ENCODE results near the gene EVI2B.
A peak's percentile ranks its signal among the peaks of the same experiment; 100 is the strongest.
"Not testable (repeated sequence)": the region's sequence is repeated elsewhere in the genome, so short reads cannot be mapped to it uniquely, and the experiment has no call there.

The EVI2B gene

DNA sequence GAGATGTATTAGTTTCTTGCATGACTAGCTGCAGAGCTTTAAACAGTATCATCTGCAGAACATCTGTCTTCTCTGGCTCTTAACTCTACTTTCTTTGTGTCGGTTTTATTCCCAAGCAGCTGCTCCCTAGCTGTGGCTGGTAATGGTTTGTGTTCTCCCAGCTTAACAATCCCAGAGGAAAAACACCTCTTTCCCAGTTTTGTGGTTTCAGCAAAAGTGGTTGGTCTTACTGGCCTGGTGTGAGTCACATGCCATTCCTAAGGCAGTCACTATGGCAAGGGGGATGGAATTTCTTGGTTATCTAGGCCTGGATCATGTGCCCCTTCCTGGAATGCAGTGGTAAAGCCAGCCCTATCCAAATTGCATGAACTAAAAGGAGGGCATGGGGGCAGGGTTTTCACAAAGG is 44.3 kb downstream of the EVI2B start:
- DNase-seq (ENCODE audit: low read depth in 2 of 2): peak; percentile 99

DNA sequence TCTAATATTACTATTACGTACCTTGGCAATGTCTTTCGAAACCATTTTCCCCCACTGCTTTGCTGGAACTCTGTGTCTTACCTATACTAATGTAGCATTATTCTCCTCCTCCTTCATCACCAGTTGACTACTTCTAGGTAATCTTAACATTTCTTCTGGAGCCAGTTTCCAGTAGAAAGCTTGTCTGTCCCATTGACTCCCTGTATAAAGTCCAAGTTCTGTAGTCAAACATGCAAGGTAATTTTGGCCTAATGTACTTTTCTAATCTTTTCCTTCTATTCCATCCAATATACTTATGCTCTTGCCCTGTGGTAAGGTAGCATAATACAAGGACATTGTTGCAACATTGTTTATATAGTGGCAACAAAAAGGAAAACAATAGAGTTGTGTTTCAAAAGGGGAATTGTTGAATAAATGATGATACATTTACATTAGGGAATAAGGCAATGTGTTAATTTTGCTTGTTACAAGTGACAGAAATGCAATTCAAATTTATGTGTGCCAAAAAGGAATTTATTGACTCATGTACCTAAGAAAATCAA is 44.7 kb downstream of the EVI2B start:
- DNase-seq (ENCODE audit: low read depth in 2 of 2): no peak

DNA sequence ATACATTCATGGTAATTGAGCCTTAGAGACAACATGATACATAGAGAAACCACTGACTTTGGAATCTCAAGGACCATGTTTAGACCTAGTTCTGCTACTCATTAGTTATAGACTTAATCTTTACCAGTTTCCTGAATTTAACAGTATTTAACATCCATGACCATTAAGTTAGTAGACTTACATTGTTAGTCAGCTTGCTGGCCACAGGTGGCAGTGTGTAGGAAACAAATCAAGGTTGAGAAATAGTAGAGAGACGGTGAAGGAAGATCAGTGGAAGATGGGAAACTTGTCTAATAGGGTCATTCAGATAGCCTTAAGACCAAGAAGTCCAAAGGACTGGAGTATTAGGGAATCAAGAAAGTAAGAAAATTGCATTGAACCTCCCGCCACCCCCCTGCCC is 47.8 kb downstream of the EVI2B start:
- no peak for DNase-seq (ENCODE audit: low read depth in 2 of 2)

DNA sequence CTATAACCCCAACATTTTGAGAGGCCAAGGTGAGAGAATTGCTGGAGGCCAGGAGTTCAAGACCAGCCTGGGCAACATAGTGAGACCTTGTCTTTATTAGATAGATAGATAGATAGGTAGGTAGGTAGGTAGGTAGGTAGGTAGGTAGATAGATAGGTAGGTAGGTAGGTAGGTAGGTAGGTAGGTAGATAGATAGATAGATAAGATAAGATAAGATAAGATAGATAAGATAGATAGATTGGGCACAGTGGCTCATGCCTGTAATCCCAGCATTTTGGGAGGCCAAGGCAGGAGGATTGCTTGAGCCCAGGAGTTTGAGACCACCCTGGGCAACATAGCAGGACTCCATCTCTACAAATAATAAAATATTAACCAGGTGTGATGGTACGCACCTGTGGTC is 50.9 kb downstream of the EVI2B start:
- not testable (repeated sequence) for DNase-seq (ENCODE audit: low read depth in 2 of 2)

DNA sequence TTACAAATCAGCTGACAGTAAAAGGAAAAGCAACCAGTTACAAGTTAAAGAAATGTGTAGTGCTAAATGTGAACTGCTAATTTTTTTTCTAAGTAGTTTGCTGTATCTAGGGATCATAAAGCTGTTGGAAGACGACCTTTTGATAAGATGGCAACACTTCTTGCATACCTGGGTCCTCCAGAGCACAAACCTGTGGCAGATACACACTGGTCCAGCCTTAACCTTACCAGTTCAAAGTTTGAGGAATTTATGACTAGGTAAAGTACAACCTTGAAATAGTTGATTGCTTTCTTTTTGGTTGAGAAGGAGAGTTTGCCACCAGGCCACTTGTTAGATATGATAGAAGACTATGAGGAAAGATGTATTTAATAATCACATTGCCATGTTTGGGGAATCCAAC is 52.3 kb downstream of the EVI2B start:
- DNase-seq (ENCODE audit: low read depth in 2 of 2): no peak

DNA sequence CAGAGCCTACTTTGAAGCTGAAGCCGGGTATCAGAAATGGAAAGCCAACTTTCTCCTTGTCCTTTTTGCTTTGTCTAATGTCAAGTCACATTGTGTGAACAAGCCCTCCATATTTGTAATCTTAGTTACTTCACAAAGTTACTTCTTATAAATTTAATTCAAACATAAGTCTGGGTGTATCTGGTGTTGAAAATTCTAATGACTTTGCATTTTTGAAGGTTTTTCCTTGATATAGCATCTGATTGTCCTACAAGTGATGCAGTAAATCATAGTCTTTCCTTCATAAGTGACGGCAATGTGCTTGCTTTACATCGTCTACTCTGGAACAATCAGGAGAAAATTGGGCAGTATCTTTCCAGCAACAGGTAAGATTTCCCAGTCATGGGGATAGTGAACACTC is 53.7 kb downstream of the EVI2B start:
- DNase-seq (ENCODE audit: low read depth in 2 of 2): no peak

DNA sequence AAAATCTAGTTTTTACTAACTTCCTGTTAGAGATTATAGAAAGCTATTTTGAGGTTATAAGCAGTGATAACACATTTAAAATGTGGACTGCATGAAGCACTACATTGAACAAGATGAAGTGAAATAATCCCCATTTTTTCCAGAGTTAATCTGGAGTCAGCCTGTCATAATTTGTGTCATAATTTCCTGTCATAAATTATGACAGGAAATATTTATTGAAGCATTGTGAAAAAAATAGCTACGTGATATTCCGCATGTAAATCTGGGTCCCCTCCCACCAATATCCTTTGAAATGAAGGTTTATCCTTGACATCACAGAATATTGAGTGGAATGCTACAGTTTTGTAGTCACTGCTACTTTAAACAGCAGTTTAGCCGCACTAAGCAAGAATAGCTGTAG is 56.9 kb downstream of the EVI2B start:
- no peak for DNase-seq (ENCODE audit: low read depth in 2 of 2)

DNA sequence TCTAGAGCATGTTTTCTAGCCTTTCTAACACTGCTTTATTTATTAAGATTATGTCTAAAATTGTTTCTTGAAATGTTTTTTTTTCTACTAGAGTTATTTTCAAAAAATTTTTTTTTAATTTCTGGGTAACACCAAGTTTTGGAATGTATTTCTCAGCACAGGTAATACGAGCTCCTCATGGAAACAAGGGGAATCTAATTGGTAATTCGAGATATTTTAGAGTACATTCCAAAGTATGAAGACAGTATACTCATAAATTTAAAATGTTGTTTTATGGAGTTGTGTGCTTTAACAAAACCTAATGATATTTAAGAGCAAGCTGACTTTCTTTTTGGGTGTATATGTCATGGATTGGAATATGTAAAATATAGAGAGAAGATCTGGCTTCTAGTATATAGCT is 59.2 kb downstream of the EVI2B start:
- DNase-seq (ENCODE audit: low read depth in 2 of 2): no peak

Measured in fibroblast of skin of left quadriceps (primary cell).